Hepatocyte (in vitro differentiated cells): Measurements from ENCODE around the gene CCDC106. TPM values are rescaled to one million over a fixed set of nuclear protein-coding genes. Genes with fewer than 3 reads are reported as not detected.

ENCODE experiments used
- DNase-seq: peaks from one replicate; pipeline ENCODE4 v3.0.0-alpha.2; 2016; ENCODE audit warnings: low spot score
- H2AFZ ChIP-seq: fragments of 200-600 bp; sonication (generic); 2 replicates; pipeline ENCODE4 v1.6.0; 2016; ENCODE audit warnings: antibody characterized with exemption, mild to moderate bottlenecking
- H3K27ac ChIP-seq: fragments of 200-600 bp; sonication (generic); 2 replicates; pipeline ENCODE4 v1.5.1; 2016; ENCODE audit warnings: mild to moderate bottlenecking
- H3K27me3 ChIP-seq: fragments of 200-600 bp; sonication (generic); 2 replicates; pipeline ENCODE4 v1.6.1; 2016
- H3K36me3 ChIP-seq: fragments of 200-600 bp; sonication (generic); replicated peaks from 2 replicates; pipeline ENCODE4 v1.5.1; 2016; ENCODE audit warnings: low read depth; ENCODE audit not compliant: insufficient read depth
- H3K4me1 ChIP-seq: fragments of 200-600 bp; sonication (generic); 2 replicates; pipeline ENCODE4 v1.5.1; 2016; ENCODE audit warnings: mild to moderate bottlenecking, moderate library complexity; ENCODE audit not compliant: insufficient read depth
- H3K4me2 ChIP-seq: fragments of 200-600 bp; sonication (generic); 2 replicates; pipeline ENCODE4 v1.6.0; 2016
- H3K4me3 ChIP-seq: fragments of 200-600 bp; sonication (generic); 2 replicates; pipeline ENCODE4 v1.5.1; 2016; ENCODE audit warnings: mild to moderate bottlenecking
- H3K79me2 ChIP-seq: fragments of 200-600 bp; sonication (generic); 2 replicates; pipeline ENCODE4 v1.6.0; 2017; ENCODE audit warnings: mild to moderate bottlenecking
- H3K9me2 ChIP-seq: fragments of 200-600 bp; sonication (generic); replicated peaks from 2 replicates; pipeline ENCODE4 v1.6.0; 2017; ENCODE audit warnings: mild to moderate bottlenecking; ENCODE audit not compliant: insufficient read depth
- H3K9me3 ChIP-seq: fragments of 200-600 bp; sonication (generic); 2 replicates; pipeline ENCODE4 v1.5.1; 2016; ENCODE audit warnings: low read depth, mild to moderate bottlenecking
- H4K20me1 ChIP-seq: fragments of 200-600 bp; sonication (generic); 2 replicates; pipeline ENCODE4 v1.6.0; 2016; ENCODE audit warnings: mild to moderate bottlenecking; ENCODE audit not compliant: insufficient read depth, poor library complexity, severe bottlenecking
- CTCF ChIP-seq: fragments of 200-600 bp; sonication (generic); IDR thresholded peaks from 2 replicates; pipeline ENCODE4 v1.5.1; 2016; ENCODE audit warnings: antibody characterized with exemption, mild to moderate bottlenecking; ENCODE audit not compliant: poor library complexity
- EZH2 ChIP-seq: fragments of 200-600 bp; sonication (generic); IDR thresholded peaks from 2 replicates; pipeline ENCODE4 v1.6.1; 2016; ENCODE audit warnings: antibody characterized with exemption, mild to moderate bottlenecking, borderline replicate concordance
- EZH2phosphoT487 ChIP-seq: fragments of 200-600 bp; sonication (generic); IDR thresholded peaks from one replicate; pipeline ENCODE4 v1.6.1; 2018; ENCODE audit warnings: antibody characterized with exemption, mild to moderate bottlenecking, low read depth, moderate library complexity; ENCODE audit not compliant: unreplicated experiment, severe bottlenecking
- WGBS: methylation state at CpG from one replicate; pipeline ENCODE4 v1.1.6; 2016; ENCODE audit warnings: low lambda C conversion rate; ENCODE audit errors: missing lambda C conversion rate; 5-methylcytosine and 5-hydroxymethylcytosine counted together
- polyA plus RNA-seq: library from polyadenylated mRNA; unstranded; fragments of >200 nt; fragmentation: Nextera tagmentation; extraction: Ambion mirVana; gene quantifications from 2 replicates; pipeline ENCODE4 v1.2.1, GENCODE V29; 2016
- total RNA-seq: library from RNA; depleted of rRNA; stranded (reverse); fragments of >200 nt; gene quantifications from 2 replicates; pipeline ENCODE4 v1.2.3, GENCODE V29; 2014

Gene CCDC106
- total and polyA plus RNA-seq, 2 experiments from 2014 or later = 18.3 to 31.7 TPM

- no peak overlapping the region for H3K4me3 ChIP-seq
- peaks cover 19% of the 10 kb centered on the region for H3K4me1 ChIP-seq
- H3K79me2 ChIP-seq = peaks cover 83% of the 10 kb centered on the region
- no peak for DNase-seq
- TF ChIP-seq EZH2phosphoT487 = no peak
- TF ChIP-seq EZH2 = no peak
- no peak for TF ChIP-seq CTCF
- no peak overlapping the region for H3K27ac ChIP-seq
- H2AFZ ChIP-seq = no peak overlapping the region
- no peaks in the 10 kb centered on the region for H3K27me3 ChIP-seq
- peaks cover 76% of the 10 kb centered on the region for H4K20me1 ChIP-seq
- no peak overlapping the region for H3K4me2 ChIP-seq
- no peaks in the 10 kb centered on the region for H3K36me3 ChIP-seq
- no peaks in the 10 kb centered on the region for H3K9me2 ChIP-seq
- no peaks in the 10 kb centered on the region for H3K9me3 ChIP-seq
- 90% methylated on average over 33 of the region's 43 CpGs for WGBS
These were observed 21.6 kb downstream of the CCDC106 start for GRCh38 chr19:55669418-55670279.

- Histone ChIP-seq H3K79me2 (peaks cover 85% of the 10 kb centered on the region), H3K9me3 (no peaks in the 10 kb centered on the region), H3K9me2 (no peaks in the 10 kb centered on the region), H3K27me3 (no peaks in the 10 kb centered on the region), H3K4me3 (no peak overlapping the region), H3K36me3 (no peaks in the 10 kb centered on the region), H3K4me2 (no peak overlapping the region), H4K20me1 (peaks cover 76% of the 10 kb centered on the region), H3K4me1 (peaks cover 19% of the 10 kb centered on the region), H2AFZ (no peak overlapping the region), H3K27ac (no peak overlapping the region)
- TF ChIP-seq CTCF (no peak), EZH2phosphoT487 (no peak), EZH2 (no peak)
- WGBS = 89% methylated on average over 23 of the region's 23 CpGs
- DNase-seq = no peak
These were observed 22.5 kb downstream of the CCDC106 start for GRCh38 chr19:55670280-55671053.

- Histone ChIP-seq H3K9me3 (no peaks in the 10 kb centered on the region), H3K36me3 (no peaks in the 10 kb centered on the region), H3K4me1 (peaks cover 19% of the 10 kb centered on the region), H3K4me2 (no peak overlapping the region), H2AFZ (no peak overlapping the region), H3K79me2 (peaks cover 86% of the 10 kb centered on the region), H4K20me1 (peaks cover 75% of the 10 kb centered on the region), H3K27me3 (no peaks in the 10 kb centered on the region), H3K4me3 (no peak overlapping the region), H3K27ac (no peak overlapping the region), H3K9me2 (no peaks in the 10 kb centered on the region)
- no peak for TF ChIP-seq EZH2
- no peak for TF ChIP-seq EZH2phosphoT487
- no peak for TF ChIP-seq CTCF
- 96% methylated on average over 2 of the region's 2 CpGs for WGBS
- no peak for DNase-seq
These were observed 23.0 kb downstream of the CCDC106 start for GRCh38 chr19:55671054-55671378.
